Thoracic aorta (tissue), 2 donors: ENCODE results near the gene ADH5. TPM values are rescaled to one million over a fixed set of nuclear protein-coding genes. Genes with fewer than 3 reads are reported as not detected.

ENCODE experiments used
- ATAC-seq: fragments of 150-250 bp; one replicate; pipeline ENCODE4 v1.8.0; 2017; ENCODE audit warnings: low read depth; ENCODE audit not compliant: insufficient number of reproducible peaks, low FRiP score
- DNase-seq: peaks from one replicate; pipeline ENCODE4 v3.0.0-alpha.2; 2020; ENCODE audit warnings: low spot score
- H3K27ac ChIP-seq, 2 donors: fragments of 200-600 bp; sonication (generic); 1 replicate in 1 of 2; 2 replicates in 1 of 2; pipeline ENCODE4 v1.5.1; 2016; ENCODE audit warnings: mild to moderate bottlenecking in 2 of 2, moderate library complexity in 2 of 2
- H3K27me3 ChIP-seq: fragments of 200-600 bp; sonication (generic); replicated peaks from 2 replicates; pipeline ENCODE4 v1.6.0; 2016; ENCODE audit warnings: mild to moderate bottlenecking; ENCODE audit not compliant: insufficient read depth
- H3K36me3 ChIP-seq: fragments of 200-600 bp; sonication (generic); one replicate; pipeline ENCODE4 v1.5.1; 2016
- H3K4me1 ChIP-seq, 2 donors: fragments of 200-600 bp; sonication (generic); 1 replicate in 1 of 2; 2 replicates in 1 of 2; pipeline versions ENCODE4 v1.5.1 to v1.6.0; 2016; ENCODE audit warnings: low read depth in 2 of 2, mild to moderate bottlenecking in 1 of 2; ENCODE audit not compliant: control insufficient read depth in 1 of 2
- H3K4me3 ChIP-seq: fragments of 200-600 bp; sonication (generic); 2 replicates; pipeline ENCODE4 v1.5.1; 2016; ENCODE audit warnings: mild to moderate bottlenecking
- H3K9me3 ChIP-seq: fragments of 200-600 bp; sonication (generic); 2 replicates; pipeline ENCODE4 v1.5.1; 2016
- total RNA-seq, 2 donors: library from RNA; depleted of rRNA; stranded (reverse); fragments of >200 nt; gene quantifications; one replicate each; pipeline versions ENCODE4 v1.1.0 to v1.2.3, GENCODE V29; 2016
- TF ChIP-seq, protein P1 (sequence below): fragments of 200-600 bp; sonication (generic); IDR thresholded peaks from one replicate; pipeline ENCODE4 v1.5.1; 2019; ENCODE audit warnings: antibody characterized with exemption

The ADH5 gene
- total RNA-seq, 2 donors from 2014 or later: 149 to 180 TPM

DNA sequence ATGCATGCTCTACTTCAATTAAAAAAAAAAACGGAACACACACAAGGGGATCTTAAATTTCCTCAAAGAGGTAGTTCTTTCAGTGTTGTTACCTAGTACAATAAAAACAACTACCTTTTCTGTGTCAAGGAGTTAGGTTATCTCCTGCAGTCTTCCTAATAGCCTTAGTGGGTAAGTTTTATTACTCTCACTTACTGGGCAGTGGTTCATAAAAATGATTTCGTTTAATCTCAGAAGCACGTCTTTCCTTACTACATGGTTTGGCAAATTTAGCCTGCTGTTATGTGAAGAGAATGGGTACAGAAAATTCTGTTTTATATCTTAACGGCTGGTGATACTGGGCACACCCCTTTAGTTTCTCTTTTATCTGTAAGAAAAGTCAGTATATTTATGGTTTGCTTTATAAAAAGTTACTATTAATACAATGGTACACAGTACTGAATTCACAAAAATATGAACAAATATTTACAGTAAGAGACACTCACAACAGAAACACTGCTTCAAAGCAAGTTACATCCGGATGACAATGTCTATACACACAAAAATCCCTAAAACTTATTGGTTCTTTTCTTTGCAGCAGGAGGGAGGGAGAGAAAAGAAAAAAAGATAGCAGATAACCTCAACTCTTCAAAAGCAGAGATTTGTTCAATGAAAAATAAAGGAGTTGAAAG, 8.8 kb downstream of the ADH5 start:
- H3K36me3 ChIP-seq: peaks cover 47% of the 10 kb centered on the region
- no peak overlapping the region for H3K27ac ChIP-seq
- no peaks in the 10 kb centered on the region for H3K9me3 ChIP-seq
- no peak for ATAC-seq
- DNase-seq: no peak
- TF ChIP-seq, protein P1, sequence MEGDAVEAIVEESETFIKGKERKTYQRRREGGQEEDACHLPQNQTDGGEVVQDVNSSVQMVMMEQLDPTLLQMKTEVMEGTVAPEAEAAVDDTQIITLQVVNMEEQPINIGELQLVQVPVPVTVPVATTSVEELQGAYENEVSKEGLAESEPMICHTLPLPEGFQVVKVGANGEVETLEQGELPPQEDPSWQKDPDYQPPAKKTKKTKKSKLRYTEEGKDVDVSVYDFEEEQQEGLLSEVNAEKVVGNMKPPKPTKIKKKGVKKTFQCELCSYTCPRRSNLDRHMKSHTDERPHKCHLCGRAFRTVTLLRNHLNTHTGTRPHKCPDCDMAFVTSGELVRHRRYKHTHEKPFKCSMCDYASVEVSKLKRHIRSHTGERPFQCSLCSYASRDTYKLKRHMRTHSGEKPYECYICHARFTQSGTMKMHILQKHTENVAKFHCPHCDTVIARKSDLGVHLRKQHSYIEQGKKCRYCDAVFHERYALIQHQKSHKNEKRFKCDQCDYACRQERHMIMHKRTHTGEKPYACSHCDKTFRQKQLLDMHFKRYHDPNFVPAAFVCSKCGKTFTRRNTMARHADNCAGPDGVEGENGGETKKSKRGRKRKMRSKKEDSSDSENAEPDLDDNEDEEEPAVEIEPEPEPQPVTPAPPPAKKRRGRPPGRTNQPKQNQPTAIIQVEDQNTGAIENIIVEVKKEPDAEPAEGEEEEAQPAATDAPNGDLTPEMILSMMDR: no peak
- no peaks in the 10 kb centered on the region for H3K27me3 ChIP-seq
- no peak overlapping the region for H3K4me3 ChIP-seq
- H3K4me1 ChIP-seq: peaks cover 8 to 32% of the 10 kb centered on the region in 2 donors

DNA sequence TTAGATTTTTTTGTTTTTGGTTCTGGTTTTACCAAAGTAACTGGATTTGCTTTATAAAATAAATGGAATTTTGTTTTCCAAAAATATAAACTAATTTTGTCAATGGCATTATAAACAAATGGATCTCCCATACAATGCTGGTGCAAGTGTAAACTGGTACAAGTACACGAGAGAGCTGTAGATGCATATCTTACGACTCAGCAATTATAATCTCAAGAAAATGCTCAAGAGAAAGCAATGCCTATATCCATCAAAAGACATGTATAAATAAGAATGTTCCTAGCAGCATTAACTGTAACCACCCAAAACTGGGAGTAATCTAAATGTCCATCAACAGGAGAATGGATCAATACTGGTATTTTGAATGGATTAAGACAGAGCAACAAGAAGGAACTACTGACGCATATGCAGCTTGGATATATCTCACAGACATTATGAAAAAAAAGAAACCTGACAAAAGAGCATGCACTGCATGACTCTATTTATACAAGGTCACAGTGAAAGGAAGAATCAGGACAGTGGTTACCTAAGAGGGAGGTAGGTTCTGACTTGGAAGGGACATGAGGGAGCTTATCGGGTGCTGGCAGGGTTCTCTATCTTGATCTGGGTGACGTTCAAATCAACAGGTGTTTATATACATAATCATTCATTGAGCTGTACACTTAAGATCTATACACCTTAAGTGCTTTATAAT, 9.5 kb downstream of the ADH5 start:
- ATAC-seq (no peak), DNase-seq (no peak)
- peaks cover 4 to 26% of the 10 kb centered on the region in 2 donors for H3K4me1 ChIP-seq
- no peaks in the 10 kb centered on the region for H3K9me3 ChIP-seq
- no peak overlapping the region for H3K27ac ChIP-seq
- peaks cover 44% of the 10 kb centered on the region for H3K36me3 ChIP-seq
- TF ChIP-seq, protein P1: no peak
- H3K27me3 ChIP-seq: no peaks in the 10 kb centered on the region
- no peak overlapping the region for H3K4me3 ChIP-seq

DNA sequence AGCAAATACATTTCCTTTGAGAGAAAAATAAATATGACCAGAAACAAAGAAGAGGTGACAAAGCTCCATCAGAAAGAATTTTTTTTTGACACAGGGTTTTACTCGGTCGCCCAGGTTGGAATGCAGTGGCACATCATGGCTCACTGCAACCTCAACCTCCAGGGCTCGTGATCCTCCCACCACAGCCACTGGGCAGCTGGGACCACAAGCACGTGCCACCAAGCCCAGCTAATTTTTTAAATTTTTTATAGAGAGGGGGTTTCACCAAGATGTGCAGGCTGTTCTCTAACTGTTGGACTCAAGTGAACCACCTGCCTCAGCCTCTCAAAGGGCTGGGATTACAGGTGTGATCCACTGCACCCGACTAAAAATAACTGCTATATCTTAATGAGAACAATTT, 10.3 kb downstream of the ADH5 start:
- no peaks in the 10 kb centered on the region for H3K27me3 ChIP-seq
- peaks cover 4 to 23% of the 10 kb centered on the region in 2 donors for H3K4me1 ChIP-seq
- no peak for DNase-seq
- no peak overlapping the region for H3K27ac ChIP-seq
- TF ChIP-seq, protein P1: no peak
- H3K9me3 ChIP-seq: no peaks in the 10 kb centered on the region
- no peak for ATAC-seq
- H3K4me3 ChIP-seq: no peak overlapping the region
- H3K36me3 ChIP-seq: peaks cover 44% of the 10 kb centered on the region

DNA sequence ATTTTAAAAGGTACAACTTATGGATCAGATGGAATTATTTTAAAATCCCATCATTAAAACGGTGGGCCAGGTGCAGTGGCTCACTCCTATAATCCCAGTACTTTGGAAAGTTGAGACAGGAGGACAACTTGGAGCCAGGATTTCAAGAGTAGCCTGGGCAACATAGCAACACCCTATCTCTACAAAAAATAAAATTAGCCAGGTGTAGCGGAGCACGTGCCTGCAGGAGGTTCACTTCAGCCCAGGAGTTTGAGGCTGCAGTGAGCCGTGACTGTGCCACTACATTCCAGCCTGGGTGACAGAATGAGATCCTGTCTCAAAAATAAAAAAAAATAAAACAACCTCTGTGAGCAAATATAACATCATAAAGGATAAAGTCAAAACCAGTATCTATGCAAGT, 11.4 kb downstream of the ADH5 start:
- DNase-seq: no peak
- no peak for ATAC-seq
- Histone ChIP-seq H3K4me1 (peaks cover 4 to 13% of the 10 kb centered on the region in 2 donors), H3K27me3 (no peaks in the 10 kb centered on the region), H3K4me3 (no peak overlapping the region), H3K9me3 (no peaks in the 10 kb centered on the region), H3K36me3 (peaks cover 45% of the 10 kb centered on the region), H3K27ac (no peak overlapping the region)
- TF ChIP-seq, protein P1: no peak

DNA sequence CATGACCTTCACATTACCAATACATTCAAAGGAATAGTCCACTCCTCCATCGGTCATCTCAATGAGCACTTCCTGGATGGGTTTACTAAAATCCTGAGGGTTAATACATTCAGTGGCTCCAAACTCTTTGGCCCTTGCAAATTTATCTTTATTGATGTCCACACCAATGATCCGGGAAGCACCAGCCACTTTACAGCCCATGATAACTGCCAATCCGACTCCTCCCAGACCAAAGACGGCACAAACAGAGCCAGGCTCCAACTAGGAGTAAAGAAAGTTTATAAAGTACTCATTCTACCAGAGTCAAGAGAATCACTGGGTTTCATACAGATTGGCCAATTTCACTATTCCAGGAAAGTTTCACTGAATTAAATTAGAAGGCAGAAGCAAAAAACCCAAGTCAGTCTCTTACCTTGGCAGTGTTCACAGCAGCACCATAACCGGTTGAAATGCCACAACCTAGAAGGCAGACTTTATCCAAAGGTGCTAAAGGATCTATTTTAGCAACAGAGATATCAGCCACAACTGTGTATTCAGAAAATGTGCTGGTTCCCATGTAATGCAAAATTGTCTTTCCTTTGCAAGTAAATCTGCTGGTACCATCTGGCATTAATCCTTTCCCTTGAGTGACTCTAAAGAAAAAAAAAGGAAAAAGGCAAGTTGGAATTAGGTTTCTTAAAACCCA, 12.2 kb downstream of the ADH5 start:
- TF ChIP-seq, protein P1: no peak
- Histone ChIP-seq H3K4me3 (no peak overlapping the region), H3K9me3 (no peaks in the 10 kb centered on the region), H3K27ac (no peak overlapping the region), H3K27me3 (no peaks in the 10 kb centered on the region), H3K36me3 (peaks cover 51% of the 10 kb centered on the region), H3K4me1 (peaks cover 3 to 12% of the 10 kb centered on the region in 2 donors)
- ATAC-seq (no peak), DNase-seq (no peak)
